T-helper 2 cell treated with Interferon-gamma antibody and Interleukin-4, amounts not matched to agents 5 μg/mL and 100 μg/mL, for 36 hours (primary cell): ENCODE results near the gene CCT5.
"Not testable (repeated sequence)": the region's sequence is repeated elsewhere in the genome, so short reads cannot be mapped to it uniquely, and the experiment has no call there.

Experiments
- DNase-seq: peaks from one replicate; pipeline ENCODE4 v3.0.0; 2021; ENCODE audit warnings: low spot score
- H3K27ac Mint-ChIP-seq: one replicate; pipeline ENCODE4 v1.8.0; 2021; ENCODE audit warnings: mild to moderate bottlenecking, mixed read lengths
- H3K27me3 Mint-ChIP-seq: one replicate; pipeline ENCODE4 v1.8.0; 2021; ENCODE audit warnings: low read depth, mixed read lengths
- H3K36me3 Mint-ChIP-seq: one replicate; pipeline ENCODE4 v1.8.0; 2021; ENCODE audit warnings: low read depth, mixed read lengths
- H3K4me1 Mint-ChIP-seq: one replicate; pipeline ENCODE4 v1.8.0; 2021; ENCODE audit warnings: low read depth, mixed read lengths
- H3K4me3 Mint-ChIP-seq: one replicate; pipeline ENCODE4 v1.8.0; 2022; ENCODE audit warnings: mild to moderate bottlenecking, moderate library complexity, mixed read lengths
- H3K9me3 Mint-ChIP-seq: one replicate; pipeline ENCODE4 v1.8.0; 2021; ENCODE audit warnings: mixed read lengths

CCT5 gene

GRCh38 chr5:10257870-10258269, 7.8 kb downstream of the CCT5 start:
- no peaks in the 10 kb centered on the region for H3K27me3 Mint-ChIP-seq
- no peak overlapping the region for H3K27ac Mint-ChIP-seq
- no peak overlapping the region for H3K4me3 Mint-ChIP-seq
- H3K9me3 Mint-ChIP-seq, result no peaks in the 10 kb centered on the region
- DNase-seq, result no peak
- peaks cover 75% of the 10 kb centered on the region for H3K36me3 Mint-ChIP-seq
- peaks cover 19% of the 10 kb centered on the region for H3K4me1 Mint-ChIP-seq

GRCh38 chr5:10259899-10260298, 9.8 kb downstream of the CCT5 start:
- DNase-seq, result no peak
- peaks cover 79% of the 10 kb centered on the region for H3K36me3 Mint-ChIP-seq
- no peaks in the 10 kb centered on the region for H3K9me3 Mint-ChIP-seq
- no peak overlapping the region for H3K27ac Mint-ChIP-seq
- H3K4me3 Mint-ChIP-seq, result no peak overlapping the region
- no peaks in the 10 kb centered on the region for H3K27me3 Mint-ChIP-seq
- H3K4me1 Mint-ChIP-seq, result peaks cover 12% of the 10 kb centered on the region

DNA sequence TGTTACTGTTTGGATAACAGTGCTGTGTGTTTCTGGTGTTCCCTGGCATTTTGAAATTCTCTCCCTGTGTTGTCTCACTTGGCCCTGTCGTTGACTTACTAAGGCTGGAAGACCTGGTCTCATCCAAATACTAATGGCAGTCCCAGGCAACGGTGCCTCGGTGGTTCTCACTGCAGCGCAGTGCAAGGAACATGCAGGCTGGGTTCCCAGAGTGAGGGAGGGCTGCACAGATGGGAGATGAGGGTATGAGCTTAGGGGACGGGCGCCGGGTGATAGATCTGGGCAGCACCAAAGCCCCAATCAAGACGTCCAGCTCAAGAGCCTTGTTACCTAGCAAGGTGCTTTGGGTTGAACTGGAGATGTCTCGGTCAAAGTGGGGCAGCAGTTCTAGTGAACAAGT, 11.0 kb downstream of the CCT5 start:
- Mint-ChIP-seq H3K4me3 (no peak overlapping the region), H3K27ac (no peak overlapping the region), H3K9me3 (no peaks in the 10 kb centered on the region), H3K4me1 (peaks cover 5% of the 10 kb centered on the region), H3K36me3 (peaks cover 71% of the 10 kb centered on the region), H3K27me3 (no peaks in the 10 kb centered on the region)
- no peak for DNase-seq

DNA sequence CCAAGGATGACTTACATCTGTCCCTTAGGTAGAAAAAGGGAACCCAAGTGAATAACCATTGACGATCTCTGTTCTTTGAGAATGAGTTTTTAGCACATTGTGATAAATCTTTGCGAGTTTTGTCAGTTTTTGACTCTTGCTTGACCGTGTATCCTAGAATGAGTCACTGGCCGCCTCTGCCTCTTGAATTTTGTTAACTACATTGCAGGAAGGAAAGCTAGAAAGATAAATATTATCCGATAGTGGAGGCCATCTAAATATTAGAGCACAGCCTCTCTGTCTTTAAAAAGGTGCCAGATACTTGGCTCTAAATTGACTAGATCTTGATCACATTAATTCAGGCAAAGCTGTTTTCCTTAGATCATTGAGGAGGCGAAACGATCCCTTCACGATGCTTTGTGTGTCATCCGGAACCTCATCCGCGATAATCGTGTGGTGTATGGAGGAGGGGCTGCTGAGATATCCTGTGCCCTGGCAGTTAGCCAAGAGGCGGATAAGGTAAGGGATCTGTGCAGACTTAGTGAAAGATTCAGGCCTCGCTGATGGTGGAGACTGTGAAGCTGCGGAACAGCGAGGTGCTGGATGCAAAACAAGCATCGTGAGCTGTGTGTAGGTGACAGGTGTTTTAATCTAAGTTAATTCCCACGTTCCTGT, 12.2 kb downstream of the CCT5 start:
- Mint-ChIP-seq H3K4me1 (peaks cover 4% of the 10 kb centered on the region), H3K27ac (no peak overlapping the region), H3K27me3 (no peaks in the 10 kb centered on the region), H3K36me3 (peaks cover 61% of the 10 kb centered on the region), H3K4me3 (no peak overlapping the region), H3K9me3 (no peaks in the 10 kb centered on the region)
- no peak for DNase-seq

GRCh38 chr5:10262995-10263394, 12.9 kb downstream of the CCT5 start:
- H3K36me3 Mint-ChIP-seq, result peaks cover 54% of the 10 kb centered on the region
- no peak overlapping the region for H3K27ac Mint-ChIP-seq
- H3K9me3 Mint-ChIP-seq, result no peaks in the 10 kb centered on the region
- no peaks in the 10 kb centered on the region for H3K27me3 Mint-ChIP-seq
- no peak for DNase-seq
- H3K4me1 Mint-ChIP-seq, result peaks cover 4% of the 10 kb centered on the region
- H3K4me3 Mint-ChIP-seq, result no peak overlapping the region

DNA sequence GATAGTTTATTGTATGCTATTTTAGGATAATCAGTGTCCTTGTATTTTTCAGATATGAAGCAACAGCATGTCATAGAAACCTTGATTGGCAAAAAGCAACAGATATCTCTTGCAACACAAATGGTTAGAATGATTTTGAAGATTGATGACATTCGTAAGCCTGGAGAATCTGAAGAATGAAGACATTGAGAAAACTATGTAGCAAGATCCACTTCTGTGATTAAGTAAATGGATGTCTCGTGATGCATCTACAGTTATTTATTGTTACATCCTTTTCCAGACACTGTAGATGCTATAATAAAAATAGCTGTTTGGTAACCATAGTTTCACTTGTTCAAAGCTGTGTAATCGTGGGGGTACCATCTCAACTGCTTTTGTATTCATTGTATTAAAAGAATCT, 14.5 kb downstream of the CCT5 start:
- DNase-seq, result no peak
- Mint-ChIP-seq H3K4me3 (no peak overlapping the region), H3K4me1 (peaks cover 4% of the 10 kb centered on the region), H3K27me3 (no peaks in the 10 kb centered on the region), H3K27ac (no peak overlapping the region), H3K9me3 (no peaks in the 10 kb centered on the region), H3K36me3 (peaks cover 40% of the 10 kb centered on the region)

DNA sequence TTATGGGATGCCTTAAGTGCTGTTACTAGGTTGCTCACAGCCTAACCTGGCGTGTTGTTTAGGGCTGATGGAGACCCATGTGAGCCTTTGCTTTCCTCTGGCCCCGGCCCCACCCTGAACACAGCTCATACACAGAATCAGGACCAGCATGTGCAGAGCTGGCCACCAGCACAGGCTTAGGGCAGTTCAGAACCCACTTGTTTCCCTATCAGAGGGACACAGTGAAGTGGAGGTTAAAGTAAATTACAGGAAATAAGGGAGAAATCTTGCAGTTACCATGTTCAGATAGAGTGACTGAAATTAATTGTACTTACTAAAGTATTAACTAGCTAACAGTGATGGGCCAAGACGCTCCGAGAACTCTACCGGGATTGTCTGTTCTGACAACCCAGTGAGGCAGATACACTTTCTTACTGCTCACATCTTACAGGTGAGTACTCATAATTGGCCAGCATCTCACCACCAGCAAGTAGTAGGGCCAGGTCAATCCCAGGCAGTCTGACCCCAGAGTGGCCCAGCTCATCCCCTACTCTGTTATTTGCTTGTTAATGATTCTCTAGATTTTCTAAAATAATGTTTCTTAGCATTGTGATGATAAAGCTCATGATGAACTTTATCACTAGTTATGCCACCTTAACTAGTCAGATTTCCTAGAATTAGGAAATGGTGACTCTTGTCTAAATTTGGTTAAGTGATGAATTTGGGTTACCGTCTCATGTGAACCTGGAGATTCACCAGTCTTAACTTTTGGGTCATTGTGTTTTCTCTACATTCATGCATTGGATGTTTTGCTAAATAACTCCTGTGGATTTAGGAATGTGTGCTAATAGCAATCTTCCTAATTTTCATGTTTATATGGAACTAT, 15.4 kb downstream of the CCT5 start:
- Mint-ChIP-seq H3K36me3 (peaks cover 35% of the 10 kb centered on the region), H3K27ac (no peak overlapping the region), H3K4me3 (no peak overlapping the region), H3K9me3 (no peaks in the 10 kb centered on the region), H3K27me3 (no peaks in the 10 kb centered on the region), H3K4me1 (peaks cover 1% of the 10 kb centered on the region)
- DNase-seq, result no peak

DNA sequence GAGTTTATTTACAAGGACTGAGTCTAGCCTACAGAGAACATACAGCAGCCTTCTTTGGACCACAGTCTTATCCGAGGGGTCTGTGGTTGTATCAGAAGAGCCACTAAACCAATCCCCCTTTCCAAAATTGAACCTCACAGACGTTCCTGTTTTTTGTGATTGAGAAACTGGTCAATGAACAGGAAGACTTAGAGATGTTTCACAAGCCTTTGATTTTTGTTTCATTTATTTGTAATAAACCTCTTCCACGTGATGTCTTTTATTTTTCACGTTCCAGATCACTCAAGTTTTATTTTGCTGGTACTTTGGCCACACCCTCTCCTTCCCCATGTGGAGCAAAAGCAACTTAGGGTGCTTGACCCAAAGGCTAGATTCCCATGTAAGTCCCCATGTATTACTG, 16.1 kb downstream of the CCT5 start:
- Mint-ChIP-seq H3K36me3 (peaks cover 29% of the 10 kb centered on the region), H3K4me3 (no peak overlapping the region), H3K27me3 (no peaks in the 10 kb centered on the region), H3K27ac (no peak overlapping the region), H3K4me1 (peaks cover 5% of the 10 kb centered on the region), H3K9me3 (no peaks in the 10 kb centered on the region)
- no peak for DNase-seq

- Mint-ChIP-seq H3K27ac (no peak overlapping the region), H3K4me3 (no peak overlapping the region), H3K4me1 (peaks cover 5% of the 10 kb centered on the region), H3K9me3 (no peaks in the 10 kb centered on the region), H3K36me3 (peaks cover 25% of the 10 kb centered on the region), H3K27me3 (no peaks in the 10 kb centered on the region)
- no peak for DNase-seq
These were observed 16.8 kb downstream of the CCT5 start for GRCh38 chr5:10266839-10267238.

GRCh38 chr5:10268100-10268499, 18.0 kb downstream of the CCT5 start:
- DNase-seq, result no peak
- H3K4me3 Mint-ChIP-seq, result no peak overlapping the region
- peaks cover 11% of the 10 kb centered on the region for H3K4me1 Mint-ChIP-seq
- H3K9me3 Mint-ChIP-seq, result no peaks in the 10 kb centered on the region
- H3K27ac Mint-ChIP-seq, result no peak overlapping the region
- H3K36me3 Mint-ChIP-seq, result peaks cover 15% of the 10 kb centered on the region
- peaks cover 1% of the 10 kb centered on the region for H3K27me3 Mint-ChIP-seq

GRCh38 chr5:10272053-10272874, 22.2 kb downstream of the CCT5 start:
- Mint-ChIP-seq H3K27me3 (peaks cover 5% of the 10 kb centered on the region), H3K36me3 (no peaks in the 10 kb centered on the region), H3K4me1 (peaks cover 18% of the 10 kb centered on the region), H3K9me3 (no peaks in the 10 kb centered on the region), H3K4me3 (no peak overlapping the region), H3K27ac (no peak overlapping the region)
- DNase-seq, result no peak

DNA sequence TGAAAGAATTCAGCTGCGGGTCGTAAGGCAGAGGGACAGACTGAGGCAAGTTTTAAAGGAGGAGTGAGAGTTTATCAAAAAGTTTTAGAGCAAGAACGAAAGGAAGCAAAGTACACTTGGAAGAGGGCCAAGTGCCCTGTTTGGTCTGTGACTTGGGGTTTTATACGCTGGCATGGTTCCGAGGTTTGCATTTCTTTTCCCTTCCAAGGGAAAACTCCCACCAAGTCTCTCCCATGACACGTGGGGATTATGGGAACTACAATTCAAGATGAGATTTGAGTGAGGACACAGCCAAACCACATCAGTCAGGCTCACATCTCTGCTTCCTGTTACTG, 22.8 kb downstream of the CCT5 start:
- H3K4me1 Mint-ChIP-seq, result peaks cover 18% of the 10 kb centered on the region
- not testable (repeated sequence) for DNase-seq, H3K4me3 Mint-ChIP-seq, H3K27me3 Mint-ChIP-seq, H3K9me3 Mint-ChIP-seq, H3K27ac Mint-ChIP-seq, H3K36me3 Mint-ChIP-seq

DNA sequence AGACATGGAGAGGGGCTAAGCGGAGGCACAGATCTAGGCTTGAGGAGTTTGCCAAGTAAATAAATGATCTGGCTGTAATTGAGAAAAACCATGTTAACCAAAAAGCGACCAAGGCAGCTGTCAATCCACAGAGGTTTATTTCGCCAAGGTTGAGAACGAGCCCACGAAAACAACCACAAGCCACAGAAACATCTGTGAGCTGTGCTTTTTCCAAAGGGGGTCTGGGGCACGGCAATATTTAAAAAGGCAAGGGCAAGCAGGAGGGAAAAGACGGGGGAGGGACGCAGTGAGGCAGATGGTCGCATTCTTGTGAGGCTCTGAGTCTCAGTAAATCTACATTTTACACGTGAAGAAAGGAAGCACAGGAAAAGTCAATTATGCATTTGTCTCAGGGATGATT, 25.4 kb downstream of the CCT5 start:
- no peak overlapping the region for H3K27ac Mint-ChIP-seq
- H3K4me3 Mint-ChIP-seq, result no peak overlapping the region
- no peaks in the 10 kb centered on the region for H3K9me3 Mint-ChIP-seq
- H3K4me1 Mint-ChIP-seq, result peaks cover 18% of the 10 kb centered on the region
- no peak for DNase-seq
- peaks cover 5% of the 10 kb centered on the region for H3K27me3 Mint-ChIP-seq
- no peaks in the 10 kb centered on the region for H3K36me3 Mint-ChIP-seq

DNA sequence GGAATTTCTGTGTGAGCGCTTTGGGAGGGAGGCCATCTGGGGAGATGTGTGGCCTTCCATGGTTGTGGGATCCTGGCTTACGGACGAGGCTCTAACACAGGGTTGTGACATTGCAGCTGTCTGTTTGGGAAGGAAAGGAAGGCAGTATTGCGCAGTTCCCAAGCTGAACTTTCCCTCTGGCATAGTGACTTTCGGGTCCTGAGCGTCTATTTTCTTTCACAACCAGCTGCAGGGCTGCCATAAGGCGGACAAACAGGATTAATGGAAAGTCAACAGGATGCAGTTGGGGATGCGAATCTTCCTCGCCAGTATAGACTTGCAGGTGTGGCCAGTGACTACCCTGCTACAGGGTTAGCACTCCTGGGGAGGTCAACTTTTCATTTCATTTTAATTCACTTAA, 25.9 kb downstream of the CCT5 start:
- H3K4me3 Mint-ChIP-seq, result no peak overlapping the region
- no peak overlapping the region for H3K27ac Mint-ChIP-seq
- H3K36me3 Mint-ChIP-seq, result no peaks in the 10 kb centered on the region
- DNase-seq, result no peak
- no peaks in the 10 kb centered on the region for H3K9me3 Mint-ChIP-seq
- peaks cover 5% of the 10 kb centered on the region for H3K27me3 Mint-ChIP-seq
- peaks cover 14% of the 10 kb centered on the region for H3K4me1 Mint-ChIP-seq
